ENCODE results near the gene RBFOX2.

The RBFOX2 gene

DNA sequence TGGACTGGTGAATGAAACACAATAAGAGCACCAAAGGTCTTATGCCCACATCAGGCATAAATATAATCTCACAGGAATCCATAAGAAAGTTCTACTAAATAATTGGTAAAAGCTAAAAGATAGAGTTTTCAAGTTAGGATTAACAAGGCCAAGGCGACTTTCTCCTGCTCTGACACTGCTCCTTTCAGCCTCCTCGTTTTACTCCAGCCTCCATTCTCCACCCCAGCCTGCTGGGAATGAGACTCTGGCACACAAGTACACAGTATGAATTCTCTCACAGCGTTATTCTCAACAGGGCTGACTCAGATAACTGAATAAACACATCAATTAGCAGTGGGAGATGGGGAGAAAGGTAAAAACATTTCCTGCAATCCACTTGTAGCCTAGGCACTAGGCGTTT is 216.0 kb downstream of the RBFOX2 start:
- Histone ChIP-seq H3K27me3 (ENCODE audit: insufficient read depth, low read length) (no peaks in the 10 kb centered on the region), H3K9ac (ENCODE audit: low read length) (no peak overlapping the region), H3K9me3 (ENCODE audit: low read length) (peaks cover 18% of the 10 kb centered on the region), H3K9me2 (ENCODE audit: low read depth, low read length) (no peaks in the 10 kb centered on the region), H3K79me2 (ENCODE audit: insufficient read depth, low read length) (peaks cover 22% of the 10 kb centered on the region), H2AFZ (ENCODE audit: low read length) (no peak overlapping the region), H3K36me3 (ENCODE audit: insufficient read depth, low read length) (peaks cover 93% of the 10 kb centered on the region), H3K4me1 (ENCODE audit: insufficient read depth, low read length, severe bottlenecking) (peaks cover 11% of the 10 kb centered on the region), H3K27ac (ENCODE audit: low read depth, low read length, poor library complexity, severe bottlenecking) (no peak overlapping the region), H4K20me1 (ENCODE audit: insufficient read depth, low read length) (no peaks in the 10 kb centered on the region), H3K4me2 (ENCODE audit: low read length) (no peak overlapping the region), H3K4me3 (ENCODE audit: low read depth, low read length, poor library complexity, severe bottlenecking) (no peak overlapping the region), H3F3A (ENCODE audit: insufficient read depth, low read length) (no peaks in the 10 kb centered on the region)
- no peak for TF ChIP-seq EZH2 (IDR thresholded peaks at IDR 0.05; ENCODE audit: borderline replicate concordance, low read length)
- TF ChIP-seq, protein P1, sequence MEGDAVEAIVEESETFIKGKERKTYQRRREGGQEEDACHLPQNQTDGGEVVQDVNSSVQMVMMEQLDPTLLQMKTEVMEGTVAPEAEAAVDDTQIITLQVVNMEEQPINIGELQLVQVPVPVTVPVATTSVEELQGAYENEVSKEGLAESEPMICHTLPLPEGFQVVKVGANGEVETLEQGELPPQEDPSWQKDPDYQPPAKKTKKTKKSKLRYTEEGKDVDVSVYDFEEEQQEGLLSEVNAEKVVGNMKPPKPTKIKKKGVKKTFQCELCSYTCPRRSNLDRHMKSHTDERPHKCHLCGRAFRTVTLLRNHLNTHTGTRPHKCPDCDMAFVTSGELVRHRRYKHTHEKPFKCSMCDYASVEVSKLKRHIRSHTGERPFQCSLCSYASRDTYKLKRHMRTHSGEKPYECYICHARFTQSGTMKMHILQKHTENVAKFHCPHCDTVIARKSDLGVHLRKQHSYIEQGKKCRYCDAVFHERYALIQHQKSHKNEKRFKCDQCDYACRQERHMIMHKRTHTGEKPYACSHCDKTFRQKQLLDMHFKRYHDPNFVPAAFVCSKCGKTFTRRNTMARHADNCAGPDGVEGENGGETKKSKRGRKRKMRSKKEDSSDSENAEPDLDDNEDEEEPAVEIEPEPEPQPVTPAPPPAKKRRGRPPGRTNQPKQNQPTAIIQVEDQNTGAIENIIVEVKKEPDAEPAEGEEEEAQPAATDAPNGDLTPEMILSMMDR (IDR thresholded peaks at IDR 0.05; ENCODE audit: low read length) = no peak

DNA sequence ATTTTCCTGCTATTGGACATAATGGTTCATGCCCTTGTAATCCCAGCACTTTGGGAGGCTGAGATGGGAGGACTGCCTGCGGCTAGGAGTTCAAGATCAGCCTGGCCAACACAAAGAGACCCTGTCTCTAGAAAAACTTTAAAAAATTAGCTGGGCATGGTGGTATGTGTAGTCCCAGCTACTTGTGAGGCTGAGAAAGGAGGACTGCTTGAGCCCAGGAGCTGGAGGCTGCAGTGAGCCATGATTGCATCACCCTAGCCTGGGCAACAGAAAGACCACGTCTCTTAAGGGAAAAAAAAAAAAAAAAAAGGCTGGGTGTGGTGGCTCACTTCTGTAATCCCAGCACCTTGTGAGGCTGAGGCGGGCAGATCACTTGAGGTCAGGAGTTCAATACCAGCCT is 217.0 kb downstream of the RBFOX2 start:
- peaks cover 97% of the 10 kb centered on the region for H3K36me3 ChIP-seq (ENCODE audit: insufficient read depth, low read length)
- peaks cover 18% of the 10 kb centered on the region for H3K9me3 ChIP-seq (ENCODE audit: low read length)
- TF ChIP-seq EZH2 (IDR thresholded peaks at IDR 0.05; ENCODE audit: borderline replicate concordance, low read length) = no peak
- TF ChIP-seq, protein P1 (IDR thresholded peaks at IDR 0.05; ENCODE audit: low read length) = no peak
- H3K4me3 ChIP-seq (ENCODE audit: low read depth, low read length, poor library complexity, severe bottlenecking) = no peak overlapping the region
- H3K27me3 ChIP-seq (ENCODE audit: insufficient read depth, low read length) = no peaks in the 10 kb centered on the region
- no peak overlapping the region for H3K27ac ChIP-seq (ENCODE audit: low read depth, low read length, poor library complexity, severe bottlenecking)
- no peak overlapping the region for H3K4me2 ChIP-seq (ENCODE audit: low read length)
- no peaks in the 10 kb centered on the region for H3K9me2 ChIP-seq (ENCODE audit: low read depth, low read length)
- no peak overlapping the region for H2AFZ ChIP-seq (ENCODE audit: low read length)
- no peaks in the 10 kb centered on the region for H3F3A ChIP-seq (ENCODE audit: insufficient read depth, low read length)
- H3K4me1 ChIP-seq (ENCODE audit: insufficient read depth, low read length, severe bottlenecking) = peaks cover 9% of the 10 kb centered on the region
- H3K9ac ChIP-seq (ENCODE audit: low read length) = no peak overlapping the region
- H3K79me2 ChIP-seq (ENCODE audit: insufficient read depth, low read length) = peaks cover 25% of the 10 kb centered on the region
- no peaks in the 10 kb centered on the region for H4K20me1 ChIP-seq (ENCODE audit: insufficient read depth, low read length)

DNA sequence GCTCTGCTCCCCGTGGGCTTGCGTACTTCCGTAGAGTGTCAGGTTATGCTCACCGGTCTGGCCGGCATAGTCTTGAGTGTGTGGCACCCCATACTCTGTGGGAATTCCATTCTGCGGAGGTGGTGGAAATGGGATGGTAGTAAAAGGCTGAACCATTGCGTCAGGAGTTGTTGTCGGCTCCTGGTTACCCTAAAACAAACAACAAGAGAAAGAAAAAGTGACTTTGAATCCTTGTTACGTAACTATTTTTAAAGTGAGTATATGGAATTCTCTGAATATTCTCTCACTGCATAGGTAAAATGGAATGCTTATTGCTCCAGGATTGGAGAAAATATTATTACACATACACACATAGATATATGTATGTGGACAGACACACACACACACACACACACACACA is 218.8 kb downstream of the RBFOX2 start:
- Histone ChIP-seq H3K9me3 (ENCODE audit: low read length) (peaks cover 18% of the 10 kb centered on the region), H3K4me1 (ENCODE audit: insufficient read depth, low read length, severe bottlenecking) (no peaks in the 10 kb centered on the region), H3K9me2 (ENCODE audit: low read depth, low read length) (no peaks in the 10 kb centered on the region), H3K79me2 (ENCODE audit: insufficient read depth, low read length) (peaks cover 19% of the 10 kb centered on the region; the same call in 1 of the 2 replicates), H3K27me3 (ENCODE audit: insufficient read depth, low read length) (no peaks in the 10 kb centered on the region), H3K9ac (ENCODE audit: low read length) (no peak overlapping the region), H3F3A (ENCODE audit: insufficient read depth, low read length) (no peaks in the 10 kb centered on the region), H4K20me1 (ENCODE audit: insufficient read depth, low read length) (no peaks in the 10 kb centered on the region), H2AFZ (ENCODE audit: low read length) (no peak overlapping the region), H3K4me3 (ENCODE audit: low read depth, low read length, poor library complexity, severe bottlenecking) (no peak overlapping the region), H3K4me2 (ENCODE audit: low read length) (no peak overlapping the region), H3K27ac (ENCODE audit: low read depth, low read length, poor library complexity, severe bottlenecking) (no peak overlapping the region), H3K36me3 (ENCODE audit: insufficient read depth, low read length) (peaks cover 98% of the 10 kb centered on the region)
- TF ChIP-seq, protein P1 (IDR thresholded peaks at IDR 0.05; ENCODE audit: low read length) = no peak
- no peak for TF ChIP-seq EZH2 (IDR thresholded peaks at IDR 0.05; ENCODE audit: borderline replicate concordance, low read length)

Measured in OCI-LY1 (cell line).